ENCODE measurements around the gene CA14. TPM values are rescaled to one million over a fixed set of nuclear protein-coding genes. Genes with fewer than 3 reads are reported as not detected.

The CA14 gene
- polyA plus RNA-seq, 4 donors: 0.16 to 0.34 TPM; not detected in 2

- H3K9me3 ChIP-seq (ENCODE audit: control insufficient read depth in 2 of 2, insufficient read depth in 1 of 2, low read depth in 1 of 2, low read length in 1 of 2): no peaks in the 10 kb centered on the region
- FAIRE-seq: no peak
- H3K27me3 ChIP-seq (ENCODE audit: control insufficient read depth in 3 of 3, insufficient read depth in 3 of 3, low read length in 3 of 3): peaks cover 0 to 11% (median 0%) of the 10 kb centered on the region in 3 donors
- H3K4me3 ChIP-seq (ENCODE audit: low read depth in 1 of 3, low read length in 3 of 3): no peak overlapping the region
- 77 to 78% (median 78%) methylated on average over 6 of the region's 6 CpGs for WGBS, 3 donors
- no peak for DNase-seq
- H3K4me1 ChIP-seq (ENCODE audit: control insufficient read depth in 3 of 3, insufficient read depth in 2 of 3, low read depth in 1 of 3, low read length in 2 of 3): peaks cover 2 to 17% (median 3%) of the 10 kb centered on the region in 3 donors
- H3K36me3 ChIP-seq (ENCODE audit: control insufficient read depth in 3 of 3, insufficient read depth in 2 of 3, low read depth in 1 of 3, low read length in 3 of 3): peaks cover 7 to 24% (median 10%) of the 10 kb centered on the region in 3 donors
- H3K27ac ChIP-seq (ENCODE audit: low read depth in 1 of 3, low read length in 2 of 3): peak overlapping the region in 1 of 3 donors; percentile 8
These were observed 5.1 kb downstream of the CA14 start for GRCh38 chr1:150262388-150263320.

GRCh38 chr1:150263549-150263948 lies 6.0 kb downstream of the CA14 start:
- Histone ChIP-seq H3K27me3 (ENCODE audit: control insufficient read depth in 3 of 3, insufficient read depth in 3 of 3, low read length in 3 of 3) (peaks cover 0 to 4% (median 0%) of the 10 kb centered on the region in 3 donors), H3K4me1 (ENCODE audit: control insufficient read depth in 3 of 3, insufficient read depth in 2 of 3, low read depth in 1 of 3, low read length in 2 of 3) (peaks cover 3 to 21% (median 6%) of the 10 kb centered on the region in 3 donors), H3K27ac (ENCODE audit: low read depth in 1 of 3, low read length in 2 of 3) (no peak overlapping the region), H3K4me3 (ENCODE audit: low read depth in 1 of 3, low read length in 3 of 3) (no peak overlapping the region), H3K36me3 (ENCODE audit: control insufficient read depth in 3 of 3, insufficient read depth in 2 of 3, low read depth in 1 of 3, low read length in 3 of 3) (peaks cover 7 to 27% (median 10%) of the 10 kb centered on the region in 3 donors), H3K9me3 (ENCODE audit: control insufficient read depth in 2 of 2, insufficient read depth in 1 of 2, low read depth in 1 of 2, low read length in 1 of 2) (no peaks in the 10 kb centered on the region)
- 76 to 85% (median 84%) methylated on average over 6 of the region's 6 CpGs for WGBS, 3 donors
- FAIRE-seq: no peak
- DNase-seq: no peak

DNA sequence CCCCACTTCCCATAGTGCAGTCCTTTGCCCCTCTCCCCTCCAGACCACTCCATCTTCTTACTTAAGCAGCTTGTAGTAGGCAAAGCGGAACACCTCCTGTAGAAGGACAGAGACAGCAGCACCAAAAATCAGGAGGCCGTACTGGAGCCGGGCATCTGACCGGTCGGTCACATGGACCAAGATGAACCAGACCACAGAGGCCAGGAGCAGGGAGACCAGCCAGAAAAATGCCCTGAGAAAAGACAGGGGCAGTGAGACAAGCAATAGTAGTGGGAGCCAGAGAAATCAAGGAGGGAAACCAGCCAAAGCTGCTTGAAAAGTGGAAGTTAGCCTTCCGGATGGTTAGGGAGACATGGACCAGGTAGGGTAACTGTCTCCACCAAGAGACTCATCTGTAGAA lies 10.3 kb downstream of the CA14 start:
- WGBS, 3 donors: 18 to 30% (median 24%) methylated on average over 6 of the region's 6 CpGs

GRCh38 chr1:150268340-150268704 lies 10.7 kb downstream of the CA14 start:
- FAIRE-seq (no peak), DNase-seq (peak; percentile 60 to 86)
- H3K36me3 ChIP-seq (ENCODE audit: control insufficient read depth in 3 of 3, insufficient read depth in 2 of 3, low read depth in 1 of 3, low read length in 3 of 3): peaks cover 7 to 27% (median 10%) of the 10 kb centered on the region in 3 donors
- no peaks in the 10 kb centered on the region for H3K9me3 ChIP-seq (ENCODE audit: control insufficient read depth in 2 of 2, insufficient read depth in 1 of 2, low read depth in 1 of 2, low read length in 1 of 2)
- 0% methylated on average over 21 of the region's 21 CpGs for WGBS, 3 donors
- H3K27ac ChIP-seq (ENCODE audit: low read depth in 1 of 3, low read length in 2 of 3): peak overlapping the region; percentile 68 to 92 (median 80)
- H3K27me3 ChIP-seq (ENCODE audit: control insufficient read depth in 3 of 3, insufficient read depth in 3 of 3, low read length in 3 of 3): no peaks in the 10 kb centered on the region
- peak overlapping the region; percentile 86 to 94 (median 90) for H3K4me3 ChIP-seq (ENCODE audit: low read depth in 1 of 3, low read length in 3 of 3)
- peaks cover 3 to 15% (median 6%) of the 10 kb centered on the region in 3 donors for H3K4me1 ChIP-seq (ENCODE audit: control insufficient read depth in 3 of 3, insufficient read depth in 2 of 3, low read depth in 1 of 3, low read length in 2 of 3)

More for the DNA sequence above, 10.3 kb downstream of the CA14 start:
- peak overlapping the region; percentile 68 to 92 (median 80) for H3K27ac ChIP-seq (ENCODE audit: low read depth in 1 of 3, low read length in 2 of 3)
- H3K36me3 ChIP-seq (ENCODE audit: control insufficient read depth in 3 of 3, insufficient read depth in 2 of 3, low read depth in 1 of 3, low read length in 3 of 3): peaks cover 7 to 27% (median 10%) of the 10 kb centered on the region in 3 donors
- H3K9me3 ChIP-seq (ENCODE audit: control insufficient read depth in 2 of 2, insufficient read depth in 1 of 2, low read depth in 1 of 2, low read length in 1 of 2): no peaks in the 10 kb centered on the region
- H3K27me3 ChIP-seq (ENCODE audit: control insufficient read depth in 3 of 3, insufficient read depth in 3 of 3, low read length in 3 of 3): no peaks in the 10 kb centered on the region
- H3K4me3 ChIP-seq (ENCODE audit: low read depth in 1 of 3, low read length in 3 of 3): peak overlapping the region; percentile 86 to 94 (median 90)
- H3K4me1 ChIP-seq (ENCODE audit: control insufficient read depth in 3 of 3, insufficient read depth in 2 of 3, low read depth in 1 of 3, low read length in 2 of 3): peaks cover 3 to 15% (median 6%) of the 10 kb centered on the region in 3 donors
- no peak for DNase-seq
- FAIRE-seq: no peak

GRCh38 chr1:150268705-150269403 lies 11.3 kb downstream of the CA14 start, which contains the start of gene APH1A:
APH1A (minus strand) TSS chr1:150269016; CDS start chr1:150268810, 206 bp downstream.
- no peaks in the 10 kb centered on the region for H3K27me3 ChIP-seq (ENCODE audit: control insufficient read depth in 3 of 3, insufficient read depth in 3 of 3, low read length in 3 of 3)
- WGBS, 3 donors: 0 to 1% (median 0%) methylated on average over 38 to 49 of the region's 49 CpGs
- H3K36me3 ChIP-seq (ENCODE audit: control insufficient read depth in 3 of 3, insufficient read depth in 2 of 3, low read depth in 1 of 3, low read length in 3 of 3): peaks cover 7 to 27% (median 10%) of the 10 kb centered on the region in 3 donors
- H3K27ac ChIP-seq (ENCODE audit: low read depth in 1 of 3, low read length in 2 of 3): peak within 1 kb of the TSS; percentile 68 to 92 (median 80)
- FAIRE-seq (no peak), DNase-seq (peak; percentile 97 to 98)
- H3K4me1 ChIP-seq (ENCODE audit: control insufficient read depth in 3 of 3, insufficient read depth in 2 of 3, low read depth in 1 of 3, low read length in 2 of 3): peaks cover 3 to 15% (median 6%) of the 10 kb centered on the region in 3 donors
- H3K9me3 ChIP-seq (ENCODE audit: control insufficient read depth in 2 of 2, insufficient read depth in 1 of 2, low read depth in 1 of 2, low read length in 1 of 2): no peaks in the 10 kb centered on the region
- H3K4me3 ChIP-seq (ENCODE audit: low read depth in 1 of 3, low read length in 3 of 3): peak within 1 kb of the TSS; percentile 86 to 94 (median 90)

DNA sequence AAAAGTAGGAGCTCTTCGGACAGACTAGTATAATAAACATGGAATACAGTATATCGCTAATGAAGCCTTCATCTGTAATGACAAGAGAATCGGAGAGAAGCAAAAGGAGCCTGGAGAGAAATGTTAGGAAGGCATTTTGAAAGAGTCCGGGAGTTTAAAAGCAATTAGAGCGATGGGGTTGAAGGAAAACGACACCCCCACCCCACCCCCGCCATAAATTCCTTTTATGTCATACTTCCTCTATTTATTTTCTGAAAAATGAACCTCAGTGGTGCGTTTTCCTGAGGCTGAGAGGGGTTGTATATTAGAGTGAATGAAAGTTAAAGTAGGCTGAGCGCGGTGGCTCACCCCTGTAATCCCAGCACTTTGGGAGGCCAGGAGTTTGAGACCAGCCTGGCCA lies 11.9 kb downstream of the CA14 start:
- 28 to 37% (median 35%) methylated on average over 10 of the region's 10 CpGs for WGBS, 3 donors
- H3K4me1 ChIP-seq (ENCODE audit: control insufficient read depth in 3 of 3, insufficient read depth in 2 of 3, low read depth in 1 of 3, low read length in 2 of 3): peaks cover 3 to 15% (median 6%) of the 10 kb centered on the region in 3 donors
- H3K9me3 ChIP-seq (ENCODE audit: control insufficient read depth in 2 of 2, insufficient read depth in 1 of 2, low read depth in 1 of 2, low read length in 1 of 2): no peaks in the 10 kb centered on the region
- H3K36me3 ChIP-seq (ENCODE audit: control insufficient read depth in 3 of 3, insufficient read depth in 2 of 3, low read depth in 1 of 3, low read length in 3 of 3): peaks cover 7 to 27% (median 10%) of the 10 kb centered on the region in 3 donors
- no peaks in the 10 kb centered on the region for H3K27me3 ChIP-seq (ENCODE audit: control insufficient read depth in 3 of 3, insufficient read depth in 3 of 3, low read length in 3 of 3)
- FAIRE-seq (no peak), DNase-seq (no peak)
- peak overlapping the region in 2 of 3 donors; percentile 80 to 92 for H3K27ac ChIP-seq (ENCODE audit: low read depth in 1 of 3, low read length in 2 of 3)
- H3K4me3 ChIP-seq (ENCODE audit: low read depth in 1 of 3, low read length in 3 of 3): peak overlapping the region in 2 of 3 donors; percentile 86 to 94

DNA sequence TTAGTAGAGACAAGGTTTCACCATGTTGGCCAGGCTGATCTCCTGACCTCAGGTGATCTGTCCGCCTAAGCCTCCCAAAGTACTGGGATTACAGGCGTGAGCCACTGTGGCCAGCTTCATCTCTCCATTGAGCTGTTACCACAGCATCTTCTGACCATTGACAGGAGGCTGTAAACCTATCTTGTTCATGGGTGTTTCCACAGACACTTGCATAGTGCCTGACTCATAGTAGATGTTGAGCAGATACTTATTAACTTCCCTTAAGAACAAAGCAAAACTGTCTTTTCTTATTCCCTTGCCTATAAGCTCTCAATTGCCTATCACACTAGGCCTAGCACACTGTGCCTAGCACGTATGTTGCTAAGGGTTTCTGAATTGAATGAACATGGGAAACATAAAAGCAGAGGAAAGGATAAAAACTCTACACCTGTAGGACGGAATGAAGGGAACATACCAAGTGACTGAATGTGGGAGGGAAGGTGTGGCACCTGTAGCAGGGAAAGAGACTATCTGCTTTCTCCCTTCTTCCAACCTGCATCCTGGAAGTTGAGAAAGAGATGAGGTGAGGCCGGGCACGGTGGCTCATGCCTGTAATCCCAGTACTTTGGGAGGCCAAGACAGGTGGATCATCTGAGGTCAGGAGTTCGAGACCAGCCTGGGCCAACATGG lies 13.9 kb downstream of the CA14 start:
- FAIRE-seq: no peak
- H3K9me3 ChIP-seq (ENCODE audit: control insufficient read depth in 2 of 2, insufficient read depth in 1 of 2, low read depth in 1 of 2, low read length in 1 of 2): no peaks in the 10 kb centered on the region

More for the DNA sequence above, 13.9 kb downstream of the CA14 start:
- Histone ChIP-seq H3K27me3 (ENCODE audit: control insufficient read depth in 3 of 3, insufficient read depth in 3 of 3, low read length in 3 of 3) (no peaks in the 10 kb centered on the region), H3K4me1 (ENCODE audit: control insufficient read depth in 3 of 3, insufficient read depth in 2 of 3, low read depth in 1 of 3, low read length in 2 of 3) (peaks cover 3 to 15% (median 6%) of the 10 kb centered on the region in 3 donors), H3K27ac (ENCODE audit: low read depth in 1 of 3, low read length in 2 of 3) (no peak overlapping the region), H3K4me3 (ENCODE audit: low read depth in 1 of 3, low read length in 3 of 3) (no peak overlapping the region), H3K36me3 (ENCODE audit: control insufficient read depth in 3 of 3, insufficient read depth in 2 of 3, low read depth in 1 of 3, low read length in 3 of 3) (peaks cover under 1 to 20% (median 3%) of the 10 kb centered on the region in 3 donors)
- 91 to 98% (median 94%) methylated on average over 5 to 7 of the region's 7 CpGs for WGBS, 3 donors
- no peak for DNase-seq
